Mammary epithelial cell (primary cell): ENCODE measurements around the gene ATXN10.

Source experiments
- EZH2 ChIP-seq: IDR thresholded peaks from 2 replicates; pipeline ENCODE4 v1.6.1; 2012; ENCODE audit warnings: low read length, inconsistent platforms, borderline replicate concordance
- TF ChIP-seq, protein P1 (sequence below), 2 donors: IDR thresholded peaks in 1 of 2; conservative IDR thresholded peaks in 1 of 2; 2 replicates each; pipeline ENCODE4 v1.5.1; 2011 to 2012; ENCODE audit warnings: inconsistent platforms in 2 of 2, low read length in 2 of 2, mild to moderate bottlenecking in 2 of 2, control low read depth in 1 of 2, low read depth in 1 of 2; ENCODE audit not compliant: insufficient read depth in 1 of 2; ENCODE audit errors: extremely low read depth in 1 of 2

DNA sequence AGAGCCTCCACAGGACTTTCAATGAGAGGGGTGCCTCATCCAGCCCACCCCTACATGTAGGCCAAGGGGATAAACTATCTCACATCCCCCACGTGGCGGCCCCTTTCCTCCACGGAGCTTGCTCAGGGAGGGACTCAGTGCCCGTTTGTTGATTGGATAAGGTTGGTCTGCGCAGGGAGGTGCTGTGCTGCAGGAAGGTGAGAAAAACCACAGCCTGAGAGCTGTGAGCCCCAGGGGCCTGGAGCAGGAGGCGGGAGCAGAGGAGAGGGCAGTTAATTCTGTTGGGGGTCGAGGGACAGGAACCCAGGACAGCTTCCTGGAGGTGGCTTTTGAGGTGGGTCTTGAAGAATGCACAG is 31.9 kb upstream of the ATXN10 start:
- TF ChIP-seq, protein P1, sequence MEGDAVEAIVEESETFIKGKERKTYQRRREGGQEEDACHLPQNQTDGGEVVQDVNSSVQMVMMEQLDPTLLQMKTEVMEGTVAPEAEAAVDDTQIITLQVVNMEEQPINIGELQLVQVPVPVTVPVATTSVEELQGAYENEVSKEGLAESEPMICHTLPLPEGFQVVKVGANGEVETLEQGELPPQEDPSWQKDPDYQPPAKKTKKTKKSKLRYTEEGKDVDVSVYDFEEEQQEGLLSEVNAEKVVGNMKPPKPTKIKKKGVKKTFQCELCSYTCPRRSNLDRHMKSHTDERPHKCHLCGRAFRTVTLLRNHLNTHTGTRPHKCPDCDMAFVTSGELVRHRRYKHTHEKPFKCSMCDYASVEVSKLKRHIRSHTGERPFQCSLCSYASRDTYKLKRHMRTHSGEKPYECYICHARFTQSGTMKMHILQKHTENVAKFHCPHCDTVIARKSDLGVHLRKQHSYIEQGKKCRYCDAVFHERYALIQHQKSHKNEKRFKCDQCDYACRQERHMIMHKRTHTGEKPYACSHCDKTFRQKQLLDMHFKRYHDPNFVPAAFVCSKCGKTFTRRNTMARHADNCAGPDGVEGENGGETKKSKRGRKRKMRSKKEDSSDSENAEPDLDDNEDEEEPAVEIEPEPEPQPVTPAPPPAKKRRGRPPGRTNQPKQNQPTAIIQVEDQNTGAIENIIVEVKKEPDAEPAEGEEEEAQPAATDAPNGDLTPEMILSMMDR (conservative IDR thresholded peaks at IDR 0.05 in 1 of 2, IDR thresholded peaks at IDR 0.05 in 1 of 2; ENCODE audit: extremely low read depth in 1 of 2, insufficient read depth in 1 of 2, low read depth in 1 of 2, low read length in 2 of 2) = no peak
- no peak for TF ChIP-seq EZH2
